Subcutaneous adipose tissue (tissue), 4 donors: ENCODE data around the gene RBM19. TPM values are rescaled to one million over a fixed set of nuclear protein-coding genes. Genes with fewer than 3 reads are reported as not detected.

Source experiments
- total RNA-seq, 4 donors: library from RNA; depleted of rRNA; stranded (reverse); fragments of >200 nt; gene quantifications; one replicate each; pipeline ENCODE4 v1.1.0, GENCODE V29; 2016
- TF ChIP-seq, protein P1 (sequence below): fragments of 450-650 bp; IDR thresholded peaks from one replicate; pipeline ENCODE4 v1.5.1; 2016; ENCODE audit warnings: low read depth, mild to moderate bottlenecking, control low read depth, antibody characterized with exemption, moderate library complexity

The RBM19 gene
- total RNA-seq, 4 donors from 2014 or later: 19.2 to 54.4 (median 32.1) TPM

DNA sequence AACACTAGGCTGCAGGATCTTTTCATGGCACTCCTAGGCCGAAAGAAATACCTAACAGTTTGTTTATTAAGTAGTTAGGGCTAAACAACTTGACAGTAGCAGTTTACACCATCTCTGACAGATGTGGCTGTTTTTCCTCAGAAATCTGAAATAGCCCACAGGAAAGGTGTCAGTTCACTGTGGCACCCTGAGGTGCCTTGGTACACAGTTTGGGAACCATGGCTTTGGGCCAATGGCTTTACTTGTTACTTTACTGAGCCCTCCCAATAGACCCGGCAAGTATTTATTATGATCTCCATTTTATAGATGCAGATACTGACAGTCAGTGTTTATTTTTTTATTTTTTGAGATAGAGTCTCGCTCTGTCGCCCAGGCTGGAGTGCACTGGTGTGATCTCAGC lies 69.3 kb downstream of the RBM19 start:
- TF ChIP-seq, protein P1, sequence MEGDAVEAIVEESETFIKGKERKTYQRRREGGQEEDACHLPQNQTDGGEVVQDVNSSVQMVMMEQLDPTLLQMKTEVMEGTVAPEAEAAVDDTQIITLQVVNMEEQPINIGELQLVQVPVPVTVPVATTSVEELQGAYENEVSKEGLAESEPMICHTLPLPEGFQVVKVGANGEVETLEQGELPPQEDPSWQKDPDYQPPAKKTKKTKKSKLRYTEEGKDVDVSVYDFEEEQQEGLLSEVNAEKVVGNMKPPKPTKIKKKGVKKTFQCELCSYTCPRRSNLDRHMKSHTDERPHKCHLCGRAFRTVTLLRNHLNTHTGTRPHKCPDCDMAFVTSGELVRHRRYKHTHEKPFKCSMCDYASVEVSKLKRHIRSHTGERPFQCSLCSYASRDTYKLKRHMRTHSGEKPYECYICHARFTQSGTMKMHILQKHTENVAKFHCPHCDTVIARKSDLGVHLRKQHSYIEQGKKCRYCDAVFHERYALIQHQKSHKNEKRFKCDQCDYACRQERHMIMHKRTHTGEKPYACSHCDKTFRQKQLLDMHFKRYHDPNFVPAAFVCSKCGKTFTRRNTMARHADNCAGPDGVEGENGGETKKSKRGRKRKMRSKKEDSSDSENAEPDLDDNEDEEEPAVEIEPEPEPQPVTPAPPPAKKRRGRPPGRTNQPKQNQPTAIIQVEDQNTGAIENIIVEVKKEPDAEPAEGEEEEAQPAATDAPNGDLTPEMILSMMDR: no peak

DNA sequence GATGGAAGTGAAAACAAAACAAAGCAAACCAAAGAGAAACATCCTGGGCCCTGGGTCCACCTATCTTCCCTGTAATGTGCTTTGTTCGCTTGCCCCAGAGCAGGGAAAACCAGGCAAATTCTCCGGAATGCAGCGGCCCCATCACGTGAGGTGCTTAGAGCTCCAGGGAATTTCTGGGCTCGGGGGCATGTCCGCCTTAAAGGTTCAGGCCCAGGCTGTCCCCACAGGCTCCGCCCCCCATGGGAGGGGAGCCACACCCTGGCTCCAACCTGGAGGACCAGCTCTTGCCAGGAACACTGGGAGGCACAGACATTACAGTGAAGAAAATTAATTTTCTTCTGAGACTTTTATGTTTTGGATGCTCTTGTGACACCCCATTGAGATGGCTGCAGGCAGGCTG lies 69.9 kb downstream of the RBM19 start:
- TF ChIP-seq, protein P1: no peak

DNA sequence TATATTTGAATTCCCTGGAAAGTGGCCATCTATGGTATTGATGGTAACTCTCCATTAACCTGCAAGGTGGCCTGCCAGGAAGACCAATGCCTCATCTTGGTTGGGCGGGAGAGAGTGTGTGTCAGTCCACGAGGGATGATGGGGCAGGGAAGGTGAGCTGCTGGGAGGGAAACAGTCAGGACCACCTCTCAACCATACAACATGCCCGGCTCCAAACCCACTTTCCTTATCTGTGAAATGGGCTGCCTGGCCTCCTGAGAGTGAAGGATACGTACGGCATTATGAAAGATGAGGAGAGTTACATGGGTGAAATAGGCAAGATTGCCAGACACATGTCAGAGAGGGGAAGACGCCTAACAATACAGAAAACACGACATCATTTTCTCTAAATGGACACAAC lies 70.9 kb downstream of the RBM19 start:
- TF ChIP-seq, protein P1: no peak

DNA sequence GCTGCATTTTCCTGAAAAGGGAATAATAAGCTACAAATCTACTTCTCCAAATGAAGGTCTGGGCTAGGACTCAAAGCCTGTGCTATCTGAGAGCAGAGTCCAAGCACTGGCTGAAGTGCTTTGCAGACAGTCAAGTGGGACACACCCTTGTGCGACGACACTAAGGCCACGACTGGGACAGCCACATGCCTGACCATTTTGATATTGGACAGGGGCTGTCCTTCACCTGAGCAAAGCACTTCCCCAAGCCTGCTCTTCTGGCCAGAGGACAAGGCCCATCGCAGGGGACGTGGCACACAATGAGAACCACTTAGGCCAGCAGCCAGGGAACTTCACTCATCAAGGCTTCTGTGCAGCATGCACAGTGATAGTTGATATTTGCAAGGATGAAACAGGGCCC lies 71.4 kb downstream of the RBM19 start:
- TF ChIP-seq, protein P1: no peak

DNA sequence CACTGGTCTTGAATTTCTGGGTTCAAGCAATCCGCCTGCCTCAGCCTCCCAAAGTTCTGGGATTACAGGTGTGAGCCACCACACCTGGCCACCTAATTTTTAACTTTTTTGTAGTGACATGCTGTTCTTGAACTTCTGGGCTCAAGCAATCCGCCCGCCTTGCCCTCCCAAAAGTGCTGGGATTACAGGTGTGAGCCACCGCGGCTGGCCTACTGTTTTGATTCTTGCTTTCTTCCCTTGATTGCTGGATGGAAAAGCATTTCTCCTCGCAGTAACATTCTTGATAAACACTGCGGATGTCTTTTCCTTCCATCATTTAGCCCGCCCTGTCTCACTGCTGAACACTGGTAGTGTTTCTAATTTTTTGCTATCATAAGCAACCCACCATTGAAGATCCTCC lies 72.9 kb downstream of the RBM19 start:
- TF ChIP-seq, protein P1: no peak

DNA sequence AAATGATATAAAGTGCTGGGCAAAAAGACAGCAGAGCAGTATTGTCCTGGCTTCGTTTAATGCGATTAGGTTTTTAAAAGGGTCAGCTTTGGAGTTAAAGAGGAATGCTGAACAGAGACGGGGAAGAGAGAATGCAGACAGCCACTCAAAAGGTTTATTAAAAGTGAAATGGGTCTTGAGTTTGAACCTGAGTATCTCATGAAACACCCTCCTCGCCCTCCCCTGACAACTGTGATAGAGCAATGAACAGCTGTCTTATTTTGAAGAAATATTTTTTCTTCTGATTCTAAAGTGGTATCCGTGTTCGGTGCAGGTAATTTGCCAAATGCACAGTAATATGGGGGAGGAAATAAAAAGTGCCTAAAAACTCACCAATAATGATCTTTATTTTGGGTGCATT lies 73.6 kb downstream of the RBM19 start:
- TF ChIP-seq, protein P1: no peak

DNA sequence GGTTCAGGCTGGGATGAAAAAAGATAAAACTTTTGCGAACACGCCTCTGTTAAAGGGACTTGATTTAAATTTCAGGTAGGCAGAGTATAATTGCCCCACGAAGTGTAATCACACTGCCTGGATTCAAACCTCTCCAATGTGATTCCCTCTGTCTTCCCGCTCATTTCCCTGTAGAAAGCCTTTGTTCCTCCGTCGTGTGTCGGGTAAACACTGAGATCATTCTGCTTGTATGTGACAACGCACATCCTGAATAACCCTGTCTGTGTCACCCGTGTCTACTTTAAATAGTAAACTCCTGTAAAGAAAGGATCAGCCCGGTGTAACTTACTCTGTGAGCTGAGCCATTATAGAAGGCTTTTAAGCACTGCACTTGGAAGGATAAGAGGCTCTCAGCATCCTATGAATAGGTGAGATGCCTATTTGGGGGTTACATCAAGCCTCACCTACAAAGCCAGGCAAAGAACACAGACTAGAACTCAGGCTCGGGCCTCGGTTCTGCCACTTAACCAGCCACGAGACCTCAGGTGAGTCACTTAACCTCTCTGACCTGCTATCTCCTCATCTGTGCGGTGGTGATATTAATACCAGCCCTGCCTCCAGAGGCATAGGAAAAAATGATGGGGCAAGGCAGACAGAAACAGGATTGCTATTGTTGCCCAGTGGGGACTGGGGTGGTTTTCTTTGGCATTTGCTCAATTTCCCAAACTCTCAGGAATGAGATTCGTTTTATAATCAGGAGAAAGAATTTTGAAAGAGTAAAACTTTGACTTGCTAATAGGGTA lies 74.2 kb downstream of the RBM19 start:
- TF ChIP-seq, protein P1: no peak
